HepG2 (cell line): ENCODE results near the gene GPC3. TPM values are rescaled to one million over a fixed set of nuclear protein-coding genes. Genes with fewer than 3 reads are reported as not detected.

ENCODE experiments used
- ARNT2 ChIP-seq: sonication (generic); formaldehyde crosslinking; IDR thresholded peaks from 2 replicates; pipeline ENCODE4 v1.8.0; 2022; ENCODE audit warnings: mild to moderate bottlenecking, low read depth, missing genetic modification reagents, moderate library complexity
- CCDC6 ChIP-seq: sonication (generic); formaldehyde crosslinking; IDR thresholded peaks from 2 replicates; pipeline ENCODE4 v1.8.1; 2022; ENCODE audit warnings: mild to moderate bottlenecking, missing genetic modification reagents, moderate library complexity
- CREM ChIP-seq, 2 experiments: sonication (generic) in 1 of 2; formaldehyde crosslinking in 1 of 2; IDR thresholded peaks; 2 replicates each; pipeline versions ENCODE4 v1.4.0 to v1.6.1; 2016 to 2020; ENCODE audit warnings: antibody characterized with exemption in 1 of 2, mild to moderate bottlenecking in 1 of 2, missing genetic modification reagents in 1 of 2
- DPF2 ChIP-seq: sonication (generic); formaldehyde crosslinking; IDR thresholded peaks from 2 replicates; pipeline ENCODE4 v1.4.0; 2020; ENCODE audit warnings: mild to moderate bottlenecking, low read depth, missing genetic modification reagents, borderline replicate concordance
- ELF4 ChIP-seq: sonication (generic); formaldehyde crosslinking; IDR thresholded peaks from 2 replicates; pipeline ENCODE4 v1.5.0; 2020; ENCODE audit warnings: missing genetic modification reagents, mild to moderate bottlenecking, moderate library complexity, borderline replicate concordance
- FOXJ3 ChIP-seq: sonication (generic); formaldehyde crosslinking; IDR thresholded peaks from 2 replicates; pipeline ENCODE4 v1.4.0; 2020; ENCODE audit warnings: missing genetic modification reagents, mild to moderate bottlenecking, borderline replicate concordance
- GFI1 ChIP-seq: sonication (generic); formaldehyde crosslinking; IDR thresholded peaks from 2 replicates; pipeline ENCODE4 v1.5.0; 2020; ENCODE audit warnings: missing genetic modification reagents, mild to moderate bottlenecking, borderline replicate concordance
- HMG20A ChIP-seq: IDR thresholded peaks from 2 replicates; pipeline ENCODE4 v1.6.1; 2016; ENCODE audit warnings: borderline replicate concordance
- NCOA2 ChIP-seq: sonication (generic); formaldehyde crosslinking; IDR thresholded peaks from 2 replicates; pipeline ENCODE4 v1.8.0; 2022; ENCODE audit warnings: inconsistent platforms
- NCOA5 ChIP-seq: sonication (generic); formaldehyde crosslinking; IDR thresholded peaks from 2 replicates; pipeline ENCODE4 v1.4.0; 2020; ENCODE audit warnings: missing genetic modification reagents
- PHF21A ChIP-seq: sonication (generic); formaldehyde crosslinking; IDR thresholded peaks from 2 replicates; pipeline ENCODE4 v1.5.0; 2020; ENCODE audit warnings: mild to moderate bottlenecking, missing genetic modification reagents
- POLR2A ChIP-seq, 2 experiments: IDR thresholded peaks; 2 replicates each; pipeline ENCODE4 v1.6.1; 2011; ENCODE audit warnings: low read depth in 2 of 2, low read length in 2 of 2, mild to moderate bottlenecking in 1 of 2, moderate library complexity in 1 of 2; ENCODE audit not compliant: insufficient read depth in 1 of 2
- POLR2AphosphoS2 ChIP-seq: IDR thresholded peaks from 2 replicates; pipeline ENCODE4 v1.6.1; 2011; ENCODE audit warnings: low read depth, low read length, improper control_type of control experiment
- RARA ChIP-seq: IDR thresholded peaks from 2 replicates; pipeline ENCODE4 v1.6.1; 2016; ENCODE audit warnings: missing genetic modification reagents, missing compliant biosample characterization
- SNRNP70 ChIP-seq: fragments of 200-400 bp; formaldehyde crosslinking; IDR thresholded peaks from 2 replicates; pipeline ENCODE4 v1.6.1; 2017; ENCODE audit warnings: mild to moderate bottlenecking, low read depth, low read length, moderate library complexity
- SRSF9 ChIP-seq: fragments of 200-400 bp; formaldehyde crosslinking; IDR thresholded peaks from 2 replicates; pipeline ENCODE4 v1.6.1; 2018; ENCODE audit warnings: borderline replicate concordance, mild to moderate bottlenecking, low read depth, low read length; ENCODE audit not compliant: insufficient read depth, poor library complexity, severe bottlenecking
- TCF7 ChIP-seq: sonication (generic); IDR thresholded peaks from 2 replicates; pipeline ENCODE4 v1.6.1; 2016; ENCODE audit warnings: antibody characterized with exemption, low read depth
- U2AF2 ChIP-seq: fragments of 200-400 bp; formaldehyde crosslinking; IDR thresholded peaks from 2 replicates; pipeline ENCODE4 v1.6.1; 2017; ENCODE audit warnings: low read depth, mild to moderate bottlenecking, low read length
- ZBTB20 ChIP-seq: sonication (generic); formaldehyde crosslinking; IDR thresholded peaks from 2 replicates; pipeline ENCODE4 v1.8.1; 2023; ENCODE audit warnings: missing genetic modification reagents, low read depth, mild to moderate bottlenecking, borderline replicate concordance
- ZFYVE20 ChIP-seq: sonication (generic); formaldehyde crosslinking; IDR thresholded peaks from 2 replicates; pipeline ENCODE4 v1.8.0; 2023; ENCODE audit warnings: low read depth, mild to moderate bottlenecking, moderate library complexity, missing genetic modification reagents, borderline replicate concordance
- ZNF326 ChIP-seq: sonication (generic); formaldehyde crosslinking; IDR thresholded peaks from 2 replicates; pipeline ENCODE4 v1.4.0; 2020; ENCODE audit warnings: missing genetic modification reagents, borderline replicate concordance
- ZNF350 ChIP-seq: sonication (generic); formaldehyde crosslinking; IDR thresholded peaks from 2 replicates; pipeline ENCODE4 v1.4.0; 2020; ENCODE audit warnings: mild to moderate bottlenecking, low read depth, missing genetic modification reagents, borderline replicate concordance
- ZNF552 ChIP-seq: sonication (generic); formaldehyde crosslinking; IDR thresholded peaks from 2 replicates; pipeline ENCODE4 v1.9.0; 2022; ENCODE audit warnings: missing genetic modification reagents, mild to moderate bottlenecking, borderline replicate concordance
- polyA plus RNA-seq, 8 experiments: library from polyadenylated mRNA; depleted of rRNA in 3 of 8; stranded (reverse) in 7 of 8; unstranded in 1 of 8; fragments of >200 nt; fragmentation: Illumina TruSeq in 4 of 8; extraction: Trizol in 4 of 8; gene quantifications; 2 replicates each; pipeline versions ENCODE4 v1.2.1 to v1.2.3, GENCODE V29; 2011 to 2016; ENCODE audit warnings: low read depth in 4 of 8, missing spikeins in 1 of 8, mixed read lengths in 1 of 8; ENCODE audit not compliant: insufficient read depth in 1 of 8
- total RNA-seq, 5 experiments: library from RNA; depleted of rRNA; stranded (reverse); fragments of >200 nt; fragmentation: Illumina TruSeq; extraction: Trizol; gene quantifications; 2 replicates each; pipeline ENCODE4 v1.2.3, GENCODE V29; 2016; ENCODE audit warnings: low read depth in 1 of 5
- TF ChIP-seq, protein P1 (sequence below): IDR thresholded peaks from 2 replicates; pipeline ENCODE4 v1.4.0; 2020; ENCODE audit warnings: mild to moderate bottlenecking, missing genetic modification reagents
- TF ChIP-seq, protein P2 (sequence below): sonication (generic); formaldehyde crosslinking; IDR thresholded peaks from 2 replicates; pipeline ENCODE4 v1.8.1; 2023; ENCODE audit warnings: mild to moderate bottlenecking, missing genetic modification reagents, borderline replicate concordance
- TF ChIP-seq, protein P3 (sequence below): sonication (generic); formaldehyde crosslinking; IDR thresholded peaks from 2 replicates; pipeline ENCODE4 v1.5.0; 2020; ENCODE audit warnings: missing genetic modification reagents
- TF ChIP-seq, protein P4 (sequence below): sonication (generic); formaldehyde crosslinking; IDR thresholded peaks from 2 replicates; pipeline ENCODE4 v1.4.0; 2020; ENCODE audit warnings: mild to moderate bottlenecking, missing genetic modification reagents

Gene GPC3
- total and polyA plus RNA-seq, 2 of the 13 experiments (the other 11 are each of a cell fraction or from before 2014, with no cell fraction given) = 1,799 to 3,263 TPM

DNA sequence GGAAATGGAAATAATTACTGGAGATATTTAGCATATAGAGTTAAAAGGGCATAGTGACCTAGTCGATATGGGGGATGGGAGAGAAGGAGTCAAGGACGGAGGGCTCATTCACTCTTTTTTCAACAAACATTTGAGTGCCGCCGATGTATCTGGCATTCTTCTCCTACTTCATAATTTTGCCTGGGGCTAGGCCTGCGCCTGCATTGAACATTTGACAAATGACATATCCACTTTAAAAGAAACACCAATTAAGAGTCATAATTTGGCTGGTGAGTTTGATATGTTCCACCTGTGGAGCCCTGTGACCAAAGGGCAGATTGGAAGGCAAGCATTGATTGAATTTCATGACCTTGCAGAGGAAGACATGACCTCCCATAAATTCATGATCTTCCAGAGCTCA, 2.6 kb upstream of the GPC3 start (continued):
- TF ChIP-seq DPF2 (no peak), ZFYVE20 (CRISPR knock-in tag) (no peak), PHF21A (CRISPR knock-in tag) (0 out of 2 replicates have a peak, but pooled peaks have one; percentile 16), U2AF2 (no peak), SNRNP70 (no peak), NCOA5 (CRISPR knock-in tag) (no peak), HMG20A (no peak), CREM (IDR thresholded peaks at IDR 0.05) (0 out of 2 replicates have a peak, but pooled peaks have one; percentile 12), CREM (CRISPR knock-in tag; IDR thresholded peaks at IDR 0.05) (no peak), POLR2AphosphoS2 (no peak), SRSF9 (no peak), NCOA2 (CRISPR knock-in tag) (no peak; the same call in 1 of the 2 replicates), ZNF350 (no peak), ARNT2 (CRISPR knock-in tag) (no peak), POLR2A (IDR thresholded peaks at IDR 0.05; ENCODE audit: insufficient read depth in 1 of 2, low read depth in 2 of 2, low read length in 2 of 2) (no peak), TCF7 (peak; percentile 28; the same call in 1 of the 2 replicates), CCDC6 (CRISPR knock-in tag) (no peak), GFI1 (CRISPR knock-in tag) (0 out of 2 replicates have a peak, but pooled peaks have one; percentile 18), ZBTB20 (CRISPR knock-in tag) (no peak), RARA (CRISPR knock-in tag) (peak; percentile 36; the same call in 1 of the 2 replicates), ELF4 (no peak), FOXJ3 (CRISPR knock-in tag) (no peak), ZNF552 (CRISPR knock-in tag) (no peak), ZNF326 (no peak)
- TF ChIP-seq, protein P1, sequence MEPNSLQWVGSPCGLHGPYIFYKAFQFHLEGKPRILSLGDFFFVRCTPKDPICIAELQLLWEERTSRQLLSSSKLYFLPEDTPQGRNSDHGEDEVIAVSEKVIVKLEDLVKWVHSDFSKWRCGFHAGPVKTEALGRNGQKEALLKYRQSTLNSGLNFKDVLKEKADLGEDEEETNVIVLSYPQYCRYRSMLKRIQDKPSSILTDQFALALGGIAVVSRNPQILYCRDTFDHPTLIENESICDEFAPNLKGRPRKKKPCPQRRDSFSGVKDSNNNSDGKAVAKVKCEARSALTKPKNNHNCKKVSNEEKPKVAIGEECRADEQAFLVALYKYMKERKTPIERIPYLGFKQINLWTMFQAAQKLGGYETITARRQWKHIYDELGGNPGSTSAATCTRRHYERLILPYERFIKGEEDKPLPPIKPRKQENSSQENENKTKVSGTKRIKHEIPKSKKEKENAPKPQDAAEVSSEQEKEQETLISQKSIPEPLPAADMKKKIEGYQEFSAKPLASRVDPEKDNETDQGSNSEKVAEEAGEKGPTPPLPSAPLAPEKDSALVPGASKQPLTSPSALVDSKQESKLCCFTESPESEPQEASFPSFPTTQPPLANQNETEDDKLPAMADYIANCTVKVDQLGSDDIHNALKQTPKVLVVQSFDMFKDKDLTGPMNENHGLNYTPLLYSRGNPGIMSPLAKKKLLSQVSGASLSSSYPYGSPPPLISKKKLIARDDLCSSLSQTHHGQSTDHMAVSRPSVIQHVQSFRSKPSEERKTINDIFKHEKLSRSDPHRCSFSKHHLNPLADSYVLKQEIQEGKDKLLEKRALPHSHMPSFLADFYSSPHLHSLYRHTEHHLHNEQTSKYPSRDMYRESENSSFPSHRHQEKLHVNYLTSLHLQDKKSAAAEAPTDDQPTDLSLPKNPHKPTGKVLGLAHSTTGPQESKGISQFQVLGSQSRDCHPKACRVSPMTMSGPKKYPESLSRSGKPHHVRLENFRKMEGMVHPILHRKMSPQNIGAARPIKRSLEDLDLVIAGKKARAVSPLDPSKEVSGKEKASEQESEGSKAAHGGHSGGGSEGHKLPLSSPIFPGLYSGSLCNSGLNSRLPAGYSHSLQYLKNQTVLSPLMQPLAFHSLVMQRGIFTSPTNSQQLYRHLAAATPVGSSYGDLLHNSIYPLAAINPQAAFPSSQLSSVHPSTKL (CRISPR knock-in tag) = no peak; the same call in 1 of the 2 replicates
- TF ChIP-seq, protein P2, sequence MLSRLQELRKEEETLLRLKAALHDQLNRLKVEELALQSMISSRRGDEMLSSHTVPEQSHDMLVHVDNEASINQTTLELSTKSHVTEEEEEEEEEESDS (CRISPR knock-in tag) = no peak
- TF ChIP-seq, protein P3, sequence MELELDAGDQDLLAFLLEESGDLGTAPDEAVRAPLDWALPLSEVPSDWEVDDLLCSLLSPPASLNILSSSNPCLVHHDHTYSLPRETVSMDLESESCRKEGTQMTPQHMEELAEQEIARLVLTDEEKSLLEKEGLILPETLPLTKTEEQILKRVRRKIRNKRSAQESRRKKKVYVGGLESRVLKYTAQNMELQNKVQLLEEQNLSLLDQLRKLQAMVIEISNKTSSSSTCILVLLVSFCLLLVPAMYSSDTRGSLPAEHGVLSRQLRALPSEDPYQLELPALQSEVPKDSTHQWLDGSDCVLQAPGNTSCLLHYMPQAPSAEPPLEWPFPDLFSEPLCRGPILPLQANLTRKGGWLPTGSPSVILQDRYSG (CRISPR knock-in tag) = no peak
- TF ChIP-seq, protein P4, sequence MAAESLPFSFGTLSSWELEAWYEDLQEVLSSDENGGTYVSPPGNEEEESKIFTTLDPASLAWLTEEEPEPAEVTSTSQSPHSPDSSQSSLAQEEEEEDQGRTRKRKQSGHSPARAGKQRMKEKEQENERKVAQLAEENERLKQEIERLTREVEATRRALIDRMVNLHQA (CRISPR knock-in tag) = no peak
